ENCODE results near the gene C5orf15.

Gene C5orf15

DNA sequence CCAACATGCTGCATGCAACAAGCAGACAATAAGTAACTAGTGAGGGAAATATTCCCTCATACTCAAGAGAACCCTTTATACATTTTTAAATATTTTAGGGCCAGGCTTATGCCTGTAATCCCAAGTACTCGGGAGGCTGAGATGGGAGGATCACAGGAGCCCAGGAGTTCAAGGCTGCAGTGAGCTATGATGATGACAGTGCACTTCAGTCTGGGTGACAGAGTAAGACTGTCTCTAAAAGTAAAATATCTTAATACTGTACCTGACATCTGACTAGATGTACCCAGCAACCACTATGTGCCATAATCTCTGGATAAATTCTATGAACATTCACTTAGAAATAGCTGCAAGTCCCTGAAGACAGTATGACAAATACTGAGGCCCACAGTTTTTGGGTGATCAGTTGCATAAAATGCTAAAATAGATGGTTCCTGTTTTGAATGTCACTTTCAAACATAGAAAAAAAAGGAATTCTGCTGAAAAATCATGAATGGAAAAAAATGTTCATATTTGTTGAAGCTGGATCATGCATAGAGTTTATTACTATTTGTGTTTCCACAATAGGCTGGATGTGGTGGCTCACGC is 2.0 kb upstream of the C5orf15 start:
- TF ChIP-seq NFIC (IDR thresholded peaks at IDR 0.05) (no peak), TAF1 (IDR thresholded peaks at IDR 0.05; ENCODE audit: low read depth) (no peak), EGR1 (IDR thresholded peaks at IDR 0.05) (no peak), ZBTB7A (IDR thresholded peaks at IDR 0.05; ENCODE audit: low read depth) (no peak), YY1 (IDR thresholded peaks at IDR 0.05; ENCODE audit: low read depth) (no peak), FOXM1 (IDR thresholded peaks at IDR 0.05; ENCODE audit: borderline replicate concordance, low read depth) (no peak), TEAD4 (IDR thresholded peaks at IDR 0.05) (no peak), CREB1 (IDR thresholded peaks at IDR 0.05; ENCODE audit: low read depth) (no peak), RAD21 (IDR thresholded peaks at IDR 0.05; ENCODE audit: low read depth) (no peak), TCF12 (IDR thresholded peaks at IDR 0.05; ENCODE audit: low read depth) (no peak), CEBPB (IDR thresholded peaks at IDR 0.05) (no peak), EP300 (IDR thresholded peaks at IDR 0.05; ENCODE audit: borderline replicate concordance) (no peak)
- TF ChIP-seq, protein P1, sequence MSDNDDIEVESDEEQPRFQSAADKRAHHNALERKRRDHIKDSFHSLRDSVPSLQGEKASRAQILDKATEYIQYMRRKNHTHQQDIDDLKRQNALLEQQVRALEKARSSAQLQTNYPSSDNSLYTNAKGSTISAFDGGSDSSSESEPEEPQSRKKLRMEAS (IDR thresholded peaks at IDR 0.05), result no peak
- TF ChIP-seq, protein P2, sequence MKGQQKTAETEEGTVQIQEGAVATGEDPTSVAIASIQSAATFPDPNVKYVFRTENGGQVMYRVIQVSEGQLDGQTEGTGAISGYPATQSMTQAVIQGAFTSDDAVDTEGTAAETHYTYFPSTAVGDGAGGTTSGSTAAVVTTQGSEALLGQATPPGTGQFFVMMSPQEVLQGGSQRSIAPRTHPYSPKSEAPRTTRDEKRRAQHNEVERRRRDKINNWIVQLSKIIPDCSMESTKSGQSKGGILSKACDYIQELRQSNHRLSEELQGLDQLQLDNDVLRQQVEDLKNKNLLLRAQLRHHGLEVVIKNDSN (IDR thresholded peaks at IDR 0.05), result no peak
- TF ChIP-seq, protein P3, sequence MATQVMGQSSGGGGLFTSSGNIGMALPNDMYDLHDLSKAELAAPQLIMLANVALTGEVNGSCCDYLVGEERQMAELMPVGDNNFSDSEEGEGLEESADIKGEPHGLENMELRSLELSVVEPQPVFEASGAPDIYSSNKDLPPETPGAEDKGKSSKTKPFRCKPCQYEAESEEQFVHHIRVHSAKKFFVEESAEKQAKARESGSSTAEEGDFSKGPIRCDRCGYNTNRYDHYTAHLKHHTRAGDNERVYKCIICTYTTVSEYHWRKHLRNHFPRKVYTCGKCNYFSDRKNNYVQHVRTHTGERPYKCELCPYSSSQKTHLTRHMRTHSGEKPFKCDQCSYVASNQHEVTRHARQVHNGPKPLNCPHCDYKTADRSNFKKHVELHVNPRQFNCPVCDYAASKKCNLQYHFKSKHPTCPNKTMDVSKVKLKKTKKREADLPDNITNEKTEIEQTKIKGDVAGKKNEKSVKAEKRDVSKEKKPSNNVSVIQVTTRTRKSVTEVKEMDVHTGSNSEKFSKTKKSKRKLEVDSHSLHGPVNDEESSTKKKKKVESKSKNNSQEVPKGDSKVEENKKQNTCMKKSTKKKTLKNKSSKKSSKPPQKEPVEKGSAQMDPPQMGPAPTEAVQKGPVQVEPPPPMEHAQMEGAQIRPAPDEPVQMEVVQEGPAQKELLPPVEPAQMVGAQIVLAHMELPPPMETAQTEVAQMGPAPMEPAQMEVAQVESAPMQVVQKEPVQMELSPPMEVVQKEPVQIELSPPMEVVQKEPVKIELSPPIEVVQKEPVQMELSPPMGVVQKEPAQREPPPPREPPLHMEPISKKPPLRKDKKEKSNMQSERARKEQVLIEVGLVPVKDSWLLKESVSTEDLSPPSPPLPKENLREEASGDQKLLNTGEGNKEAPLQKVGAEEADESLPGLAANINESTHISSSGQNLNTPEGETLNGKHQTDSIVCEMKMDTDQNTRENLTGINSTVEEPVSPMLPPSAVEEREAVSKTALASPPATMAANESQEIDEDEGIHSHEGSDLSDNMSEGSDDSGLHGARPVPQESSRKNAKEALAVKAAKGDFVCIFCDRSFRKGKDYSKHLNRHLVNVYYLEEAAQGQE (IDR thresholded peaks at IDR 0.05; ENCODE audit: low read depth), result no peak

DNA sequence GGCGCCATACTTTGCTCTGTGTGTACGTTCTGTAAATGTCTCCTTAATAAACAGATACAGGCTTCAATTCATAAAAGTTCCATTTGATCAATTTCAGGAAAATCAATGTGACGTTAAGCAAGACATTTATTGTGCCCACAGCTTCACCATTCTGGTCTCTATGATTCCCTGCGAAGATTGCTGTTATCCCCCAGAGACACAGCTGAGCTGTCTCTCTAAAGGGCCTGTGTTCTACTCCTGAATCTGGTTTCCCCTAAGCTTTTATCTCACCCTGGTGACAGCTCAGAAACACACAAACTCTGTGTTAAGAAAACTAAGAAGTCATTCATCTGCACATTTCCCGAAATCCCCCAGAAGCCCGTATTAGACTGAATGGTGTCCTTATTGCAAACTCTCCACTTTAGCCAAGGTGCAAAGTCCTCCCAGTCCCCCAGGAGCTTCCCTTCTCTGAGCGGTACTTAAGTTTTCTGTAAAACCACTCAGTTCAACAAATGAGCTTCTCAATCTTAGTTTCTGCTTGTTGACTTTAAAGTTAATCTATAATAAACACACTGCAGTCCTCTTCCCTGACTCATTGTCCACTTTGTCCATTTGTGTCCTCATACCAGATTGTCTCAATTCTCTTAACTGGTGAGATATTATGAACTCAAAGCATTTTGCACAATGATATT is 1.4 kb upstream of the C5orf15 start:
- TF ChIP-seq EGR1 (IDR thresholded peaks at IDR 0.05) (no peak), TAF1 (IDR thresholded peaks at IDR 0.05; ENCODE audit: low read depth) (no peak), CEBPB (IDR thresholded peaks at IDR 0.05) (no peak), FOXM1 (IDR thresholded peaks at IDR 0.05; ENCODE audit: borderline replicate concordance, low read depth) (no peak), NFIC (IDR thresholded peaks at IDR 0.05) (no peak), CREB1 (IDR thresholded peaks at IDR 0.05; ENCODE audit: low read depth) (no peak), EP300 (IDR thresholded peaks at IDR 0.05; ENCODE audit: borderline replicate concordance) (no peak), TCF12 (IDR thresholded peaks at IDR 0.05; ENCODE audit: low read depth) (no peak), RAD21 (IDR thresholded peaks at IDR 0.05; ENCODE audit: low read depth) (no peak), ZBTB7A (IDR thresholded peaks at IDR 0.05; ENCODE audit: low read depth) (no peak), TEAD4 (IDR thresholded peaks at IDR 0.05) (no peak), YY1 (IDR thresholded peaks at IDR 0.05; ENCODE audit: low read depth) (no peak)
- TF ChIP-seq, protein P2 (IDR thresholded peaks at IDR 0.05), result no peak
- TF ChIP-seq, protein P3 (IDR thresholded peaks at IDR 0.05; ENCODE audit: low read depth), result no peak
- TF ChIP-seq, protein P1 (IDR thresholded peaks at IDR 0.05), result no peak

DNA sequence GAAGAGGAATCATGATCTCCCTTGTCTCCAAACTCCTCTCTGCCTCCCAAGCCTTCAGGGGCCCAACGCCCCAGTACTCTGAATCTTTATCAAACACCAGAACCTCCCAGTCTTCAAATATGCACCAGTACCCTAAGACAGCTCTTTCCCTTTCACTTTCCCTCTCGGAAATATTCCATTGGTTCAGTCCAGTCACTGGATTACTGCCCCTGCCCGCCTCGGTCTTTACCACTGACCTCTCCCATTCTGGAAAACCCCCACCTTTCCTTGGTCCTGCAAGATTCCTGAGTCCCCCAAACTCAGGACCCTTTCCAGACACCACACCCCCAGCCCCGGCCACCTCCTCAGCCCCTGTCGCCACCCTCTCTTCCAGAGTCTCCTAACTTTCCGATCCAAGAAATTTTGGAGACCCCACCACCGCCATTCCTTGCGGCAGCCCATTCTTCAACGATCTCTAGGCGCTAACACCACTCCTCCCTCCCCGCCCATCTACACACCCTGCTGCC is 674 bp downstream of the C5orf15 start:
- TF ChIP-seq, protein P3 (IDR thresholded peaks at IDR 0.05; ENCODE audit: low read depth), result no peak
- TF ChIP-seq TCF12 (IDR thresholded peaks at IDR 0.05; ENCODE audit: low read depth) (no peak), EP300 (IDR thresholded peaks at IDR 0.05; ENCODE audit: borderline replicate concordance) (no peak), RAD21 (IDR thresholded peaks at IDR 0.05; ENCODE audit: low read depth) (no peak), CREB1 (IDR thresholded peaks at IDR 0.05; ENCODE audit: low read depth) (no peak), EGR1 (IDR thresholded peaks at IDR 0.05) (no peak), NFIC (IDR thresholded peaks at IDR 0.05) (no peak), YY1 (IDR thresholded peaks at IDR 0.05; ENCODE audit: low read depth) (no peak), ZBTB7A (IDR thresholded peaks at IDR 0.05; ENCODE audit: low read depth) (no peak), TEAD4 (IDR thresholded peaks at IDR 0.05) (no peak), TAF1 (IDR thresholded peaks at IDR 0.05; ENCODE audit: low read depth) (no peak)
- TF ChIP-seq, protein P1 (IDR thresholded peaks at IDR 0.05), result no peak
- TF ChIP-seq, protein P2 (IDR thresholded peaks at IDR 0.05), result no peak
